Kidney capillary endothelial cell (primary cell): ENCODE measurements around the gene TRIM46.
"Not testable (repeated sequence)": the region's sequence is repeated elsewhere in the genome, so short reads cannot be mapped to it uniquely, and the experiment has no call there.

Experiments used
- DNase-seq: peaks from one replicate; pipeline ENCODE4 v3.0.0-alpha.2; 2018; ENCODE audit warnings: low spot score

Gene TRIM46

DNA sequence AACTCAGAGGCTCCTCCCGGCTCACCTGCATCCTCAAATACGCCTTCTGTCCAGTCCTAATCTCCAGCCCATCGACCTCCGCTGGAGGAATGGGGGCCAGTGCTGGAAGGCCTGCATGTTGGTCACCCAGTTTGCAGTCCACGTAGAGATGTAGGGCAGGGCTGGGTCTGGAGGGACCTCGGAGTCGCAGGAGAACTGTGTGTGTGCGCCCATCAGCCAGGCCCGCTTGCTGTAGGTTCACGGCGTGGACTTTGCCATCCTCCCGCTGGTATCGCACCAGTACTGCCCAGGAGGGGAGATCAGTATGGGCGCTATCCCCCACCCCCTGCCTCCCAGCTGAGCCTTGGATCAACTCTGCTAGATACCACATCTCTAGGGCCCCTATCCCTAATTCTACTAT, 31.4 kb downstream of the TRIM46 start:
- no peak for DNase-seq

GRCh38 chr1:155205969-155206593, 32.4 kb downstream of the TRIM46 start:
- no peak for DNase-seq

DNA sequence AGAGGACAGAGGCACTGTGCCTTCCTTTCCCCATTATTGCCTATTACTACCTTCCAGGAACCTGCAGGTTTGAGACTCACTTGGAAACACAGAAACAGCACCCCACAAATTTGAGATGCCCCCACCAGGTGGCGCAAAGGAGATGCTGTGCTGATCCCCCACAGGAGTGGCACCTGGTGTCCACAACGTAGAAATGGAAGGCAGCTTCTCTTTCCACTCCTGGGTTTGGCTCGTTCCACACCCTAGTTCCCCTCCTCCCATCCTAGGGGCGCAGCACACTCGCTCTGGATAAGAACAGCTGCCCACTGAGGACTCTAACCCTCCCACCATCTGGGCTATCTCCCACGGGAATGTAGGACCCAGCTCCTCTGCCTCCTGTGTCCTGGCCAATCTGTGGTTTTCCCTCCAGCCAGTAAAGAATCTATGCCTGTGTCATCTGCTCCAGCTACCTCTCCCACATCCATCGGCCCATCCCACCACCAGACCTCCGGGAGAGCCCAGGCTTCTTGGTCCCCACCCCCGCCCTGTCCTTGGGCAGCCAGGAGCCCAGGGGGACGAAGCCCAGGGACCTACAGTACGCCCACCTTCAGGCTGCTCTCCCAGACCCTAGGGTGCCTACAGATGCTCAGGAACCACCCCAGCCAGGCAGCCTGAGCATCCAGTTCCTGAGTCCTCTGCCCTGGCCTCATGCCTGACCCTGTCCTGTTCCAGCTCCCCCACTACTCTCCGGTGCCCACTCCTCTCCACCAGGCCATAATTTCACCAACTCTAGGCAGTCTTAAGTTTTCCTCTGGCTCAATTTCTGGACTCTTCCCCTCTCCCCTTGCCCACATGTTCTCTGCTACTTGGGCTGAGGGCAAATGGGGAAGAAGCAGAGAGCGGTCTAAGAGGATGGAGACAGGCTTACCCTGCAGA, 33.5 kb downstream of the TRIM46 start:
- peak; percentile 72 for DNase-seq

GRCh38 chr1:155207806-155208540, 34.3 kb downstream of the TRIM46 start, which contains the start of gene THBS3:
TSS of gene THBS3 (minus strand) at chr1:155207897. CDS start at chr1:155207876, 21 bp downstream.
- no peak for DNase-seq

GRCh38 chr1:155208541-155209311, 35.1 kb downstream of the TRIM46 start, which contains the start of gene MTX1:
TSS of gene MTX1 (plus strand) at chr1:155208695. CDS start at chr1:155208805, 110 bp downstream.
- DNase-seq = peak; percentile 83

- DNase-seq = no peak
These were observed 35.7 kb downstream of the TRIM46 start for GRCh38 chr1:155209312-155209721.

- DNase-seq = no peak
These were observed 36.9 kb downstream of the TRIM46 start for GRCh38 chr1:155210314-155211104.

DNA sequence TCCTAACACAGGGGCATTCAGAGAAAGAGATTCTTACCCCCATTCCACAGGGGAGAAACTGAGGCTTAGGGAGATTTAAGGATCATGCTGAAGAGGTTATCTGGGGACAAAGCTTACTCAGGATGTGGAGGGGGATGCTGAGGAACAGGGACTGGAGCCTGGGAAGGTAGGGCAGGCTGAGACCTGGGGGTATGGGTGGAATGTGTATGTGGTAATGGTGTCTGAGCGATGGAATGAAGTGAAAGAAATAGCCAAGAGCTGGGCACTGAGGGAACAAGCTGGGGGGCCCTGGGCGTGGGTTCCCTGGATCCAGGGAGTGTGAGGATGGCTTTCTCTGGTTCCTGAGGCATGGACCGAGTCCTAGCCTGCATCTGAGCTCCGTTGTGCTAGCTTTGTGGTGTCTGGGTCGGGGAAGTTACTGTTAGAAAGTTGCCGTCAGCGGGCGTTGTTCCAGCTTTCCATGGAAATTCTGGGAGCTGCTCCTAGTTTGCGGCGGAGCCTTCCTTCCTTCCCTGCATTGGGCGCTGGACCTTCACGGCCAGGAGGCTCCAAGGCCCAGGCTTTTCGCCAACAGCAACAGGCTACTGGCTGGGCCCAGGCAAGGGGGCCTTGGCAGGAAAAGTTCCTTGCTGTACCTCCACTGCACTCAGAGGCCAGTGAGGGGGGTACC, 37.9 kb downstream of the TRIM46 start:
- not testable (repeated sequence) for DNase-seq

DNA sequence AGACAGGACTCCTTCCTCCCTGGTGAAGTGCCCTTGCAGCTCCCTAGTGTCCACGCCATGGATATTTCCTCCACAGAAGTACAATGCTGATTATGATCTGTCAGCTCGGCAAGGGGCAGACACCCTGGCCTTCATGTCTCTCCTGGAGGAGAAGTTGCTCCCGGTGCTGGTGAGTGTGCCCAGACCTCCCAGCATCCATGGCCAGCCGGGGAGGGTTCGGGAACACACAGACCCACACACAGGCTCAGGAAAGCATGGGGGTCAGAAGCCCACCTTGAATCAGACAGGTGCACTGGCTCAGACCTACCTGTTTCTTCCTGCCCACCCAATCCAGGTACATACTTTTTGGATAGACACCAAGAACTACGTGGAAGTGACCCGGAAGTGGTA, 38.4 kb downstream of the TRIM46 start:
- not testable (repeated sequence) for DNase-seq

- not testable (repeated sequence) for DNase-seq
These were observed 41.1 kb downstream of the TRIM46 start for GRCh38 chr1:155214702-155215101.

DNA sequence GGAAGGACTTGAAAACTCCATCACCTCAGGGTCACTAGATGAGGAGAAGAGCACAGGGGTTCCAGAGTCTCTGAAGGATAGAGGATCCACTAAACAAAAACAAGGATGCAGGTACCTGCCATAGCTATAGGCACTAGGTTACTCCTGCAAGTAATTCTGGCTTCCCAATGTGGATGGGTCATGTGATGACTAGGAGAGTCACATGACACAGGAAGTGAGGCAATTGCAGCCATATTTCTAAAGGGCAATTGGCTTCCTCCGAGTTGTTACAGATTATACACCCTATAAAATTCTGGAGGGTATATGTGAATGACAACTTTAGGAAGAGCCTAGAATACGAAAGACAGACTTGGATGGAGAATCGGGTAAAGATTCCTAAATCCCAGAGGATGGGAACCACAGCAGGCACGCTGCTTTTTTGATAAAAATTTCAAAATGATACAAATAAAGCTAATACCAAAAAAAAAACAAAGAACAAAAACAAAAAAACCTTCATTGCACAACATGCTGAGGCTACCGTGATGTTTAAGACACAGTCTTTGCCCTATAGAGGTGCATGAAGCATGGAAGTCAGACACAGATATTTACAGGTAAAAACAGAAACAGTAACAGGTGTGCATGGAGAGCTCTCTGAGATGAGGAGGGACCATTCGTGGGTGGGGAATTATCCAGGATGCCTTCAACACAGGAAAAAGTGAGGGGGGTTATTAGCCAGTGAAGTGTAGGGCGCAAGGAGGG, 45.4 kb downstream of the TRIM46 start:
- DNase-seq = peak; percentile 53

GRCh38 chr1:155219592-155220031, 46.0 kb downstream of the TRIM46 start:
- DNase-seq = no peak

GRCh38 chr1:155220211-155220965, 46.7 kb downstream of the TRIM46 start:
- not testable (repeated sequence) for DNase-seq

DNA sequence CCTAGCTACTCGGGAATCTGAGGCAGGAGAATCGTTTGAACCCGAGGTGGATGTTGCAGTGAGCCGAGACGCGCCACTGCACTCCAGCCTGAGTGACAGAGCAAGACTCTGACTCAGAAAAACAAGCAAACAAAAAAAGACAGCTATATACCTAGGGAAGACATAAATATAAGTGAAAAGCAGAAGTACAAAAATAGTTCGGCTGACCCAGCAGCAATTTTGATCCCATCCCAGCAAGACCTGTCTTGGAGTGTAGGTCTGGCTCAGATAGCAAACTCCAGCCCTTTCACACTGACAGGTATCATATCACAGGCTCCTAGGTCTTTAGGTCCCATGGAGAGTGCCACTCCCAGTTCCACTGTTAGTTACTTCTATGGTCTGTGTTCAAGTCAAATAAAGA, 49.4 kb downstream of the TRIM46 start:
- no peak for DNase-seq

DNA sequence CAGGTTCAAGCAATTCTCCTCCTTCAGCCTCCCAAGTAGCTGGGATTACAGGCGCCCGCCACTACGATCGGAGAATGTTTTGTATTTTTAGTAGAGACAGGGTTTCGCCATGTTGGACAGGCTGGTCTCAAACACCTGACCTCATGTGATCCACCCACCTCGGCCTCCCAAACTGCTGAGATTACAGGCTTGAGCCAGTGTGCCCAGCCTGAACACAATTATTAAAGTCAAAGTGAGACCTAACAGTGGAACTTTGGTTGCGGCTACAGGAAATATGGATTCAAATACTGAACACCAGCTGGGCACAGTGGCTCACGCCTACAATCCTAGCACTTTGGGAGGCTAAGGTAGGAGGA, 51.7 kb downstream of the TRIM46 start:
- not testable (repeated sequence) for DNase-seq

GRCh38 chr1:155226188-155226909, 52.7 kb downstream of the TRIM46 start:
- DNase-seq = peak; percentile 77

DNA sequence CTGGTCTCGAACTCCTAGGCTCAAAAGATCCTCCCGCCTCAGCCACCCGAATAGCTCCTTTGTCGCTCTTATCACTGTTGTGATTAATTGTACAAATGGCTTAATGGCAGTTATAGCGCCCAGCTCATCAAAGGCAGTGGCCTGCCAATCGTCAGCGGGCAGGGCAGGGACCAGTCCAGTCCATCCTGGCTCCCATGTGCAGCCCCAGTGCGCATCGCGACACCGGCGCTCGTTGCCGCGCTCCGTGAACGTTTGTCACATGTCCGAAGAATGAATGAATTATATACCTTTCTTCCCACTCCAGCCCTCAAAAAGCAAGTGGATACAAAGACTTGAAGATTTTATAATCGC, 53.2 kb downstream of the TRIM46 start:
- DNase-seq = peak; percentile 42
